Measurements from ENCODE around the gene PAM.

GRCh38 chr5:102889033-102889432, 133.9 kb downstream of the PAM start:
- TF ChIP-seq CTCF (IDR thresholded peaks at IDR 0.05), result no peak
- no peak for TF ChIP-seq POLR2AphosphoS5 (IDR thresholded peaks at IDR 0.05)
- no peak for TF ChIP-seq EP300 (IDR thresholded peaks at IDR 0.05; ENCODE audit: low read depth)

All from transverse colon (tissue), 4 donors.